WI38 (cell line): ENCODE data around the gene PPP2R5D.

Source experiments
- H3K4me3 ChIP-seq: 2 replicates; pipeline ENCODE4 v1.5.1; 2011; ENCODE audit warnings: low read depth, mild to moderate bottlenecking, control low read depth, low read length
- TF ChIP-seq, protein P1 (sequence below): IDR thresholded peaks from 2 replicates; pipeline ENCODE4 v1.5.1; 2012; ENCODE audit warnings: low read depth, mild to moderate bottlenecking, control low read depth, low read length

Gene PPP2R5D

DNA sequence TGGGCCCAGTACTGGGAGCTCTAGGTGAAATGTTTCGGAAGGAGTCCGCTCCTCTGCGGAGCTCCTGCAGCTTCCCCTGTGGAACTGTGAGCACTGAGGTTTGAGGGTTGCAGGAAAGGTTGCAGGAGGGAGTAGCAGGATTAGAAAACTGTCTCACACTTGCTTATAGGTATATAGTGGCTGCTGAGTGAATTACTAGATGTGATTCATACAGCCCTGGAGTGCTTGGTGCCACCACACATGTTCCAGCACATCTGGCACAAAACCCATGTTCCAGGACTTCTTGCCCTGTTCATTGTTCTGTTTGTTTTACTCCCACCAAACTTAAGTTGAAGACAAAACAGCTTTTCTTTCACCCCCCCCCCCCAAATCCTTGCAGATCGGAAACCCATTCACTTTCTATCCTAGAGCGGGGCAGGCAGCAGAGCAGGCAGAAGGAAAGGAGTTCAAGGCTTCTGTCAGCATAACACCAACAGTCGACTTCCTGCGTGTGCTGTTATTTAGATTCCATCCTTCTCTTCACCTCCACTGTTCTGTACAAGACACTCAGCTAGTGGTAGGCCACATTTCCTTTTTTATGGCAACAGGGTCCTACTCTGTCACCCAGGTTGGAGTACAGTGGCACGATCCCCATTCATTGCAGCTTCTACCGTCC is 4.7 kb upstream of the PPP2R5D start:
- TF ChIP-seq, protein P1, sequence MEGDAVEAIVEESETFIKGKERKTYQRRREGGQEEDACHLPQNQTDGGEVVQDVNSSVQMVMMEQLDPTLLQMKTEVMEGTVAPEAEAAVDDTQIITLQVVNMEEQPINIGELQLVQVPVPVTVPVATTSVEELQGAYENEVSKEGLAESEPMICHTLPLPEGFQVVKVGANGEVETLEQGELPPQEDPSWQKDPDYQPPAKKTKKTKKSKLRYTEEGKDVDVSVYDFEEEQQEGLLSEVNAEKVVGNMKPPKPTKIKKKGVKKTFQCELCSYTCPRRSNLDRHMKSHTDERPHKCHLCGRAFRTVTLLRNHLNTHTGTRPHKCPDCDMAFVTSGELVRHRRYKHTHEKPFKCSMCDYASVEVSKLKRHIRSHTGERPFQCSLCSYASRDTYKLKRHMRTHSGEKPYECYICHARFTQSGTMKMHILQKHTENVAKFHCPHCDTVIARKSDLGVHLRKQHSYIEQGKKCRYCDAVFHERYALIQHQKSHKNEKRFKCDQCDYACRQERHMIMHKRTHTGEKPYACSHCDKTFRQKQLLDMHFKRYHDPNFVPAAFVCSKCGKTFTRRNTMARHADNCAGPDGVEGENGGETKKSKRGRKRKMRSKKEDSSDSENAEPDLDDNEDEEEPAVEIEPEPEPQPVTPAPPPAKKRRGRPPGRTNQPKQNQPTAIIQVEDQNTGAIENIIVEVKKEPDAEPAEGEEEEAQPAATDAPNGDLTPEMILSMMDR = no peak
- peak overlapping the region; percentile 80 for H3K4me3 ChIP-seq

DNA sequence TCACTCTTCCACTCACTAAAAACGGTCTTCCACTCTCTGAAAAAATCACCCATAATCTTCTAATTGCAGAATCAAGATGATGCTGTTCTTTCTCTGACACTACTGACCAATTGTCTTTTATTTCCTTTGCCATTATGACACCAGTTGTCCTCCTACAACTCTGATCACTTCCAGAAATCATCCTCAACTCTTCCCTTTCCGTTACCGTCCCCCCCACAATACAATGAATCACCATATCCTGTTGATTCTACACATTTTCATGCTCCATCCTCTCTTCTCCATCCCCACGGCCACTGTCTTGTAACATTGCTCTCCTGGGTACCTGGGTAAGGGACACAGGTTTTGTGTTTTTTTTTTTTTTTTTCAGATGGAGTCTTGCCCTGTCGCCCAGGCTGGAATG is 2.5 kb upstream of the PPP2R5D start:
- no peak overlapping the region for H3K4me3 ChIP-seq
- TF ChIP-seq, protein P1 = no peak

DNA sequence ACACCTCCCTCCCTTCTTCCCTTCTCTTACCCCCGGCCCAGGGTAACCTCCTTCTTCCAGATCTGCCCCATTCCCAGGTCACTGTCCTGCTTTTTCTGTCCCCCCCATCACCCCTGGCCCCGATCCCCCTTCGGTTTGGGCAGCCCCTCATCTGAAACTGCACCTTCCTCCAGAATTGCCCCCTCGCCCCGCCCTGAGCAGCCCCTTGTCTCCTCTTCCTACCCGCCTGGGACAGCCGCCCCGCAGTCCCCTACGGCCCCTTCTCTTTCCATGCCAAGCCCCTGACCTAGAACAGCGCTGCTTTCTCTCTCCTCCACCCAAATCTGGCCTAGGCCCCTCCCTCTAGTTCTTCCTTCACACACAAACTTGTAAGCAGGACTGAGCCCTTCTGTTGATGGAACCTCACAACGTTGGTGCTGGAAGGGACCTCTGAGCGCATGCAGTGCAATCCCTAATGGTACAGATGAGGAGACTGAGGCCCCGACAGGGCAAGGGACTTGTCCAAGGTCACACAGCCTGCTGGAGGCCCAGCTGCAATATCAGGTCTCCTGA is 630 bp downstream of the PPP2R5D start:
- TF ChIP-seq, protein P1 = no peak

DNA sequence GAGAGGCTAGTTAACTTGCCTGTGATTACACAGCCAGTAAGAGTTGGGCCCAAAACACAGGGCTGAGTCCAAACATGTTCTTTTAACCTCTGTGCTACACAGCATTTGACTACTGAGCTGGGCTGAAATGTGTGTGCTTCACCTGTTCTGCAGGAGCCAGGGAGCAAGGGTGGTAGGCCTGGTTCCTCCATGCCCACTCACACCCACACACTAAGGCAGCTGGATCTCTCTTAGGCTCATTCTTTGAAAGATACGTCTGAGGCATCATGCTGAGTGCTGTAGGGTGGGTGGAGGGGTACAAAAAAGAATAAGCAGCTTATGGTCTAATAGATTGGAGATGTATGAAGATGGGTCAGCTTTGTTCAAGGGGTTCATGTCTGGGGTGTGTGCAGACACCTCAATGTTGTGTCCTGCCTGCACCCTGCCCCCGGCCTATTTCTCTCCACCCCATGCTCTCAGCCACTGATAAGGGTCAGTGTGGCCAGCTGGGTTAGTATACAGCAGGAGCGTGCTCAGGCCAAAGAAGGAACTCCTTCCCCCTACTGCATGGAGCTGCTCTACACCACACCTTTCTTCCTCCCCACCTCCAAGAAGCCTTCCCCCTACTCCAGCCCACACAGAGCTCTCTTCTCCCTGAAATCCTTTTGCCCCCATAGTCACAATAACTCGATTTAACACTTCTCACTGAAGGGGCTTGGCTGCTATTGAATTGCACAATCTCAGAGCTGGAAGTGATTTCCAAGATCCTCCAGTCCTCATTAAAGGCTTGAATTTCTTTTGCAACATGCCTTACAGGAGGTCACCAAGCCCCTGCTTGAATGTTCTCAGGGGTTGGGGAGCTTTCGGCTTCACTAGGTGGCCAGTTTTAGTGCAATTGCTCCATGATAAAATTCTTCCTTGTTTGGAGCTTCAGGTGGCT is 3.4 kb downstream of the PPP2R5D start:
- H3K4me3 ChIP-seq = no peak overlapping the region
- TF ChIP-seq, protein P1 = no peak

More for the DNA sequence above, 630 bp downstream of the PPP2R5D start:
- H3K4me3 ChIP-seq = peak overlapping the region; percentile 77

DNA sequence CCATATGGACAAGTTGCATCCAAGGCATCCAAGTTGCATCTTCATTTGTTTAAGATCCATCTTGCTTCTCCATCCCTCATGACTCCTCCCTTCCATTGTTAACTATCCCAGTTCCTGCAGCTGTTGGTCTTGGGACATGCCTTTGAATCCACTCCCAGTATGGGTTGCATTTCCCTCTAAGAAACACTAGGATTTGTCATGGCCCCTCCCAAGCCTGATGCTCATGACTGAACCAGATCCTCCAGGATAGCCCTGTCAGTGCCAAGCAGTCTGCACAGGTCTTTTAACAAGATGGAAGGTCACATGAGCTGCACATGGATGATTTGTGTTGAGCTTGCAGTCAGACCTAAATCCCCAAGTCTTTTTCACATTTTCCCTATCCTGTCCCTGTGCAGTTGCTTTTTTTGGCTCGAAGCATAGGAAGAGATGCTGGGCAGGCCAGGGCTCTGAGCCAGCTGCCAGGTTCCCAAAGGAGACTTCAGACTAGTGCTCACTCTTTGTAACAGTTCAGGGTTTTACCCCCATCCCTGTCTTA is 4.2 kb downstream of the PPP2R5D start:
- H3K4me3 ChIP-seq = no peak overlapping the region
- TF ChIP-seq, protein P1 = no peak

DNA sequence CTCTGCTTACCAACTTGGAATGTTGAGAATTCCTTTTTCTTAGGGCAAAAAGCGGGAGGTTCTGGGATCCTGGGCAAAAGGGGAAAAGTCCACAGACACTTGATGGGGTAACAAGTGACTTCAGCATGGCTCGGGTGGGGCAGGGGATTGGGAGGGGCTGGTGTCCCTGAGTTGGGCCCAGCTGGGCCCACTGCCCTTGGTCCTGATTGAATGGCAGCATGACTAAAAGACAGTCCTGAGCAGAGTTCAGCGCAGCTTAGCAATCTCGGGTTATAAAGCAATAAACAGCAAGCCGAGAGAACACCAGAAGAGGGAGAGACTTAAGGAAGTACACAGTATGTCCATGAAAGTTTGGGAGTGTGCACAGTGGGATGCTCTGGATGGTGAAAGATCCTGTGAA is 5.6 kb downstream of the PPP2R5D start:
- TF ChIP-seq, protein P1 = no peak
- H3K4me3 ChIP-seq = no peak overlapping the region
